H1 (cell line): Measurements from ENCODE around the gene FSTL4. TPM values are rescaled to one million over a fixed set of nuclear protein-coding genes. Genes with fewer than 3 reads are reported as not detected.

Source experiments
- CTCF ChIA-PET: fragments of 300-600 bp; sonication (Branson Sonifier 250); formaldehyde crosslinking; loops from one replicate; lab custom pipeline; 2021; ENCODE audit not compliant: partially characterized antibody; lab: Charles Lee
- POLR2A ChIA-PET: fragments of 300-600 bp; sonication (Branson Sonifier 250); formaldehyde crosslinking; loops from one replicate; lab custom pipeline; 2021; ENCODE audit warnings: inconsistent platforms; ENCODE audit not compliant: partially characterized antibody; lab: Charles Lee
- DNase-seq, 2 experiments: peaks; one replicate each; pipeline versions ENCODE4 v3.0.0 to v3.0.0-alpha.2; 2010 to 2022; ENCODE audit warnings: low spot score in 2 of 2, low read depth in 1 of 2, mixed read lengths in 1 of 2
- FAIRE-seq: peaks from 2 replicates; lab custom pipeline; 2011; peaks lifted over from hg19 to GRCh38; lab: Jason Lieb, UNC
- H2AFZ ChIP-seq: 2 replicates; pipeline ENCODE4 v1.8.1; 2012; ENCODE audit warnings: low read length, inconsistent platforms
- H2AK5ac ChIP-seq: 2 replicates; pipeline ENCODE4 v1.6.1; 2013; ENCODE audit warnings: low read depth, low read length
- H2BK120ac ChIP-seq: replicated peaks from 2 replicates; pipeline ENCODE3; 2013; ENCODE audit warnings: low read depth, low read length, inconsistent platforms
- H2BK12ac ChIP-seq: 2 replicates; pipeline ENCODE4 v1.6.1; 2013; ENCODE audit warnings: low read depth, low read length
- H2BK15ac ChIP-seq: 2 replicates; pipeline ENCODE4 v1.6.1; 2013; ENCODE audit warnings: low read length
- H2BK20ac ChIP-seq: 2 replicates; pipeline ENCODE4 v1.6.1; 2013; ENCODE audit warnings: low read length
- H2BK5ac ChIP-seq: 2 replicates; pipeline ENCODE4 v1.6.1; 2013; ENCODE audit warnings: low read depth, low read length
- H3K14ac ChIP-seq: 2 replicates; pipeline ENCODE4 v1.6.1; 2013; ENCODE audit warnings: inconsistent platforms; ENCODE audit not compliant: insufficient read length
- H3K18ac ChIP-seq: 2 replicates; pipeline ENCODE4 v1.6.1; 2013; ENCODE audit warnings: low read length; ENCODE audit errors: extremely low read depth
- H3K23ac ChIP-seq: 2 replicates; pipeline ENCODE4 v1.6.1; 2013; ENCODE audit warnings: inconsistent platforms; ENCODE audit not compliant: insufficient read length
- H3K23me2 ChIP-seq: 2 replicates; pipeline ENCODE4 v1.6.1; 2013; ENCODE audit warnings: low read depth, low read length
- H3K27ac ChIP-seq: 2 replicates; pipeline ENCODE4 v1.6.1; 2011; ENCODE audit warnings: low read depth, low read length, inconsistent platforms
- H3K27me3 ChIP-seq, 4 experiments: replicated peaks in 1 of 4; 1 replicate in 1 of 4; 2 replicates in 3 of 4; pipeline versions ENCODE4 v1.6.1 to v1.8.1; 2011 to 2013; ENCODE audit warnings: low read length in 3 of 4, mild to moderate bottlenecking in 3 of 4, inconsistent platforms in 2 of 4, mixed read lengths in 2 of 4, moderate library complexity in 1 of 4; ENCODE audit not compliant: control insufficient read depth in 3 of 4, insufficient read depth in 3 of 4; ENCODE audit errors: extremely low read depth in 1 of 4
- H3K36me3 ChIP-seq, 4 experiments: 2 replicates each; pipeline versions ENCODE4 v1.6.1 to v1.8.1; 2011 to 2013; ENCODE audit warnings: mild to moderate bottlenecking in 4 of 4, low read length in 3 of 4, moderate library complexity in 2 of 4, control low read depth in 1 of 4, inconsistent platforms in 1 of 4; ENCODE audit not compliant: insufficient read depth in 4 of 4, control insufficient read depth in 2 of 4
- H3K4ac ChIP-seq: replicated peaks from 2 replicates; pipeline ENCODE3; 2013; ENCODE audit warnings: low read length, low read depth, mixed read lengths, inconsistent platforms; ENCODE audit not compliant: insufficient read length
- H3K4me1 ChIP-seq, 4 experiments: replicated peaks in 1 of 4; 1 replicate in 1 of 4; 2 replicates in 3 of 4; pipeline versions ENCODE4 v1.6.1 to v1.8.1; 2011 to 2013; ENCODE audit warnings: low read length in 3 of 4, inconsistent platforms in 2 of 4, mixed read lengths in 1 of 4; ENCODE audit not compliant: insufficient read depth in 4 of 4, control insufficient read depth in 3 of 4
- H3K4me2 ChIP-seq, 2 experiments: 2 replicates each; pipeline versions ENCODE4 v1.6.1 to v1.8.1; 2011 to 2013; ENCODE audit warnings: low read depth in 2 of 2, low read length in 2 of 2, control low read depth in 1 of 2, inconsistent platforms in 1 of 2, mild to moderate bottlenecking in 1 of 2; ENCODE audit not compliant: insufficient read depth in 1 of 2
- H3K4me3 ChIP-seq, 4 experiments: fragments of 200-600, 300-600 bp in 1 of 4; sonication (generic), shearing (Covaris generic), sonication (Bioruptor Twin) in 1 of 4; 2 replicates each; pipeline versions ENCODE4 v1.5.1 to v1.8.1; 2011 to 2016; ENCODE audit warnings: low read length in 4 of 4, low read depth in 3 of 4, control low read depth in 2 of 4, inconsistent platforms in 2 of 4, mild to moderate bottlenecking in 2 of 4, mixed read lengths in 1 of 4, moderate library complexity in 1 of 4; ENCODE audit not compliant: insufficient read depth in 2 of 4; ENCODE audit errors: extremely low read depth in 1 of 4
- H3K56ac ChIP-seq: replicated peaks from 2 replicates; pipeline ENCODE3; 2013; ENCODE audit warnings: low read depth, mild to moderate bottlenecking, mixed read lengths, low read length, inconsistent platforms; ENCODE audit not compliant: insufficient read length
- H3K79me1 ChIP-seq: 2 replicates; pipeline ENCODE4 v1.6.1; 2013; ENCODE audit warnings: low read depth, low read length, control low read depth
- H3K79me2 ChIP-seq, 2 experiments: 2 replicates each; pipeline versions ENCODE4 v1.6.1 to v1.8.1; 2012 to 2013; ENCODE audit warnings: low read length in 2 of 2, mild to moderate bottlenecking in 2 of 2, inconsistent platforms in 1 of 2; ENCODE audit not compliant: insufficient read depth in 2 of 2, control insufficient read depth in 1 of 2
- H3K9ac ChIP-seq, 4 experiments: replicated peaks in 1 of 4; 1 replicate in 1 of 4; 2 replicates in 3 of 4; pipeline versions ENCODE4 v1.6.1 to v1.8.1; 2011 to 2013; ENCODE audit warnings: low read depth in 3 of 4, low read length in 3 of 4, control low read depth in 2 of 4, mild to moderate bottlenecking in 2 of 4, moderate library complexity in 2 of 4, inconsistent platforms in 1 of 4; ENCODE audit errors: extremely low read depth in 1 of 4
- H3K9me3 ChIP-seq, 2 experiments: 2 replicates each; pipeline versions ENCODE4 v1.6.1 to v1.8.1; 2012 to 2013; ENCODE audit warnings: mild to moderate bottlenecking in 2 of 2, moderate library complexity in 2 of 2, control low read depth in 1 of 2, inconsistent platforms in 1 of 2, low read depth in 1 of 2, low read length in 1 of 2, mixed read lengths in 1 of 2; ENCODE audit not compliant: insufficient read depth in 2 of 2
- H4K20me1 ChIP-seq, 2 experiments: replicated peaks in 1 of 2; 2 replicates each; pipeline versions ENCODE3 to v1.8.1; 2011 to 2013; ENCODE audit warnings: inconsistent platforms in 2 of 2, low read length in 2 of 2, mild to moderate bottlenecking in 1 of 2; ENCODE audit not compliant: insufficient read depth in 2 of 2, control insufficient read depth in 1 of 2
- H4K5ac ChIP-seq: 2 replicates; pipeline ENCODE4 v1.6.1; 2013; ENCODE audit warnings: low read length, low read depth, mixed read lengths, inconsistent platforms; ENCODE audit not compliant: insufficient read length
- H4K8ac ChIP-seq: 2 replicates; pipeline ENCODE4 v1.8.0; 2013; ENCODE audit warnings: mild to moderate bottlenecking, moderate library complexity, low read length, inconsistent platforms; ENCODE audit not compliant: insufficient read depth; ENCODE audit errors: extremely low read depth
- H4K91ac ChIP-seq: replicated peaks from 2 replicates; pipeline ENCODE3; 2013; ENCODE audit warnings: low read length, mixed read lengths, inconsistent platforms; ENCODE audit not compliant: insufficient read length
- ATF2 ChIP-seq: IDR thresholded peaks from 2 replicates; pipeline ENCODE4 v1.6.1; 2012; ENCODE audit warnings: low read length, inconsistent platforms
- CREB1 ChIP-seq: IDR thresholded peaks from 2 replicates; pipeline ENCODE4 v1.6.1; 2012; ENCODE audit warnings: inconsistent platforms
- E2F6 ChIP-seq: IDR thresholded peaks from 2 replicates; pipeline ENCODE4 v1.6.1; 2012; ENCODE audit warnings: inconsistent platforms
- EGR1 ChIP-seq: IDR thresholded peaks from 2 replicates; pipeline ENCODE4 v1.6.1; 2011; ENCODE audit warnings: low read depth, low read length, borderline replicate concordance
- KDM4A ChIP-seq: IDR thresholded peaks from one replicate; pipeline ENCODE4 v1.7.1; 2012; ENCODE audit warnings: low read depth, mild to moderate bottlenecking, moderate library complexity, low read length, inconsistent platforms; ENCODE audit not compliant: severe bottlenecking
- MAFK ChIP-seq: IDR thresholded peaks from 2 replicates; pipeline ENCODE4 v1.6.1; 2012; ENCODE audit warnings: low read depth, mild to moderate bottlenecking, improper control_type of control experiment, low read length
- POLR2A ChIP-seq, 2 experiments: IDR thresholded peaks; 1 replicate in 1 of 2; 2 replicates in 1 of 2; pipeline ENCODE4 v1.6.1; 2011; ENCODE audit warnings: low read depth in 2 of 2, low read length in 2 of 2, mild to moderate bottlenecking in 2 of 2; ENCODE audit errors: control extremely low read depth in 1 of 2
- SIN3A ChIP-seq, 2 experiments: IDR thresholded peaks in 1 of 2; conservative IDR thresholded peaks in 1 of 2; 2 replicates each; pipeline ENCODE4 v1.6.1; 2011 to 2012; ENCODE audit warnings: low read length in 2 of 2, improper control_type of control experiment in 1 of 2, low read depth in 1 of 2, mild to moderate bottlenecking in 1 of 2
- SP1 ChIP-seq: IDR thresholded peaks from 2 replicates; pipeline ENCODE4 v1.6.1; 2011; ENCODE audit warnings: low read depth, low read length
- TCF12 ChIP-seq: IDR thresholded peaks from 2 replicates; pipeline ENCODE4 v1.6.1; 2011; ENCODE audit warnings: low read depth, mild to moderate bottlenecking, low read length
- YY1 ChIP-seq: IDR thresholded peaks from 2 replicates; pipeline ENCODE4 v1.6.1; 2011; ENCODE audit warnings: low read depth, mild to moderate bottlenecking, low read length
- WGBS, 2 experiments: shearing (Covaris generic) in 1 of 2; methylation state at CpG; one replicate each; pipeline versions ENCODE4 v1.1.6 to v1.1.7; 2013 to 2015; ENCODE audit warnings: low lambda C conversion rate in 2 of 2, mixed read lengths in 2 of 2, inconsistent platforms in 1 of 2, low coverage in 1 of 2, missing lambda C conversion rate in 1 of 2; ENCODE audit not compliant: insufficient replicate concordance in 2 of 2, insufficient coverage in 1 of 2, insufficient read length in 1 of 2; ENCODE audit errors: extremely low coverage in 1 of 2, missing lambda C conversion rate in 1 of 2; 5-methylcytosine and 5-hydroxymethylcytosine counted together
- polyA plus RNA-seq, 7 experiments: library from polyadenylated mRNA; depleted of rRNA in 3 of 7; stranded (reverse) in 5 of 7; unstranded in 2 of 7; fragments of >200 nt in 5 of 7; fragments of 200-250 nt in 2 of 7; gene quantifications; 1 replicate in 5 of 7; 2 replicates in 1 of 7; 4 replicates in 1 of 7; pipeline versions ENCODE4 v1.2.1 to v1.2.3, GENCODE V29; 2011 to 2013; ENCODE audit warnings: missing spikeins in 2 of 7, mixed read lengths in 2 of 7
- total RNA-seq: library from RNA; stranded (reverse); fragmentation: NEBNext Ultra II Directional; extraction: Animal tissue kit (Norgen Biotek cat#: 25700); gene quantifications from 2 replicates; pipeline ENCODE4 v1.2.1, GENCODE V29; 2021

The FSTL4 gene
- total and polyA plus RNA-seq, 2 of the 8 experiments (the other 6 are each of a cell fraction or from before 2014, with no cell fraction given): 3.1 to 4.1 TPM

GRCh38 chr5:133509742-133510079 lies 102.6 kb downstream of the FSTL4 start:
- H3K14ac ChIP-seq: no peak overlapping the region
- no peak overlapping the region for H2BK5ac ChIP-seq
- no peak overlapping the region for H3K4ac ChIP-seq
- peak in 1 of 2 experiments; percentile 14 for DNase-seq
- no peak overlapping the region for H2AK5ac ChIP-seq
- no peak overlapping the region for H3K4me2 ChIP-seq
- no peak overlapping the region for H3K18ac ChIP-seq
- WGBS, 2 experiments: 84% methylated on average over 4 of the region's 4 CpGs; no CpG with 5 or more reads in 1 of the 2 experiments
- no peak for FAIRE-seq
- H3K36me3 ChIP-seq: no peaks in the 10 kb centered on the region
- H3K23ac ChIP-seq: no peak overlapping the region
- no peak overlapping the region for H3K27ac ChIP-seq
- no peaks in the 10 kb centered on the region; a peak in 1 of 7 replicates for H3K27me3 ChIP-seq
- H3K4me3 ChIP-seq: no peak overlapping the region
- no peaks in the 10 kb centered on the region for H3K9me3 ChIP-seq
- H3K79me2 ChIP-seq: no peaks in the 10 kb centered on the region
- no peak overlapping the region for H4K8ac ChIP-seq
- H3K23me2 ChIP-seq: no peaks in the 10 kb centered on the region
- H3K56ac ChIP-seq: no peak overlapping the region
- H4K91ac ChIP-seq: no peak overlapping the region
- no peak overlapping the region for H2AFZ ChIP-seq
- H3K79me1 ChIP-seq: no peaks in the 10 kb centered on the region; the same call in 1 of the 2 replicates
- H3K9ac ChIP-seq: no peak overlapping the region
- ChIA-PET POLR2A (no interaction called here), CTCF (interaction anchor here (1.3 kb wide), 1 partner anchor 10 kb away, joined by 4 read pairs; no protein-coding TSS in a partner anchor)
- no peaks in the 10 kb centered on the region for H4K20me1 ChIP-seq
- H2BK12ac ChIP-seq: no peak overlapping the region
- H2BK120ac ChIP-seq: no peak overlapping the region
- H3K4me1 ChIP-seq: no peaks in the 10 kb centered on the region; a peak in 2 of 7 replicates
- H4K5ac ChIP-seq: no peak overlapping the region
- H2BK15ac ChIP-seq: no peak overlapping the region
- no peak overlapping the region for H2BK20ac ChIP-seq
- TF ChIP-seq YY1 (no peak), E2F6 (no peak), POLR2A (IDR thresholded peaks at IDR 0.05; ENCODE audit: control extremely low read depth in 1 of 2, low read depth in 2 of 2, low read length in 2 of 2) (no peak), CREB1 (no peak), SP1 (no peak), KDM4A (no peak), EGR1 (no peak), SIN3A (conservative IDR thresholded peaks at IDR 0.05 in 1 of 2, IDR thresholded peaks at IDR 0.05 in 1 of 2; ENCODE audit: low read depth in 1 of 2, low read length in 2 of 2) (no peak), ATF2 (no peak), MAFK (no peak), TCF12 (no peak)
